HG03045 (cell line): Measurements from ENCODE around the gene PRSS38.

Experiments used
- ATAC-seq: cut with Tn5 transposase; IDR thresholded peaks from one replicate; pipeline ENCODE4 v1.9.1; 2021; ENCODE audit warnings: mild to moderate bottlenecking, moderate library complexity; ENCODE audit not compliant: unreplicated experiment

The PRSS38 gene

GRCh38 chr1:227792216-227793078 is 23.0 kb upstream of the PRSS38 start:
- no peak for ATAC-seq

- ATAC-seq, result no peak
Measured at GRCh38 chr1:227793079-227793947, 22.2 kb upstream of the PRSS38 start.

GRCh38 chr1:227793948-227794816 is 21.3 kb upstream of the PRSS38 start:
- ATAC-seq, result no peak

GRCh38 chr1:227794817-227795192 is 20.7 kb upstream of the PRSS38 start:
- ATAC-seq, result no peak

- ATAC-seq, result no peak
Measured at GRCh38 chr1:227795732-227796131, 19.7 kb upstream of the PRSS38 start.

GRCh38 chr1:227796359-227796915 is 19.0 kb upstream of the PRSS38 start:
- no peak for ATAC-seq

GRCh38 chr1:227797144-227797543 is 18.3 kb upstream of the PRSS38 start:
- ATAC-seq, result no peak

GRCh38 chr1:227797625-227798024 is 17.9 kb upstream of the PRSS38 start:
- no peak for ATAC-seq

GRCh38 chr1:227798078-227798802 is 17.2 kb upstream of the PRSS38 start:
- ATAC-seq, result no peak

GRCh38 chr1:227799756-227800155 is 15.7 kb upstream of the PRSS38 start:
- no peak for ATAC-seq

- no peak for ATAC-seq
Measured at GRCh38 chr1:227803933-227804332, 11.5 kb upstream of the PRSS38 start.

GRCh38 chr1:227805606-227806197 is 9.8 kb upstream of the PRSS38 start:
- ATAC-seq, result no peak

GRCh38 chr1:227808566-227808965 is 6.9 kb upstream of the PRSS38 start:
- ATAC-seq, result no peak

- no peak for ATAC-seq
Measured at GRCh38 chr1:227809026-227809425, 6.4 kb upstream of the PRSS38 start.

- ATAC-seq, result no peak
Measured at GRCh38 chr1:227813962-227814361, 1.5 kb upstream of the PRSS38 start.

- no peak for ATAC-seq
Measured at GRCh38 chr1:227816750-227817446, 1.4 kb downstream of the PRSS38 start.

GRCh38 chr1:227823537-227823936 is 8.1 kb downstream of the PRSS38 start:
- no peak for ATAC-seq

GRCh38 chr1:227824204-227824603 is 8.7 kb downstream of the PRSS38 start:
- no peak for ATAC-seq

- no peak for ATAC-seq
Measured at GRCh38 chr1:227828786-227829185, 13.3 kb downstream of the PRSS38 start.
